GM23338 (cell line): Measurements from ENCODE around the gene MAPK14. TPM values are rescaled to one million over a fixed set of nuclear protein-coding genes. Genes with fewer than 3 reads are reported as not detected.

Source experiments
- ATAC-seq: fragments of 200-7000 bp; cut with Tn5 transposase; 3 replicates; pipeline ENCODE4 v1.9.1; 2020
- DNase-seq: peaks from one replicate; pipeline ENCODE4 v3.0.0-alpha.2; 2015; ENCODE audit warnings: low spot score
- H2AFZ ChIP-seq: fragments of 200-600 bp; sonication (generic); 2 replicates; pipeline ENCODE4 v1.8.0; 2016; ENCODE audit warnings: antibody characterized with exemption, mild to moderate bottlenecking, moderate library complexity
- H3F3A ChIP-seq: fragments of 200-600 bp; sonication (generic); replicated peaks from 2 replicates; pipeline ENCODE4 v1.8.0; 2017; ENCODE audit warnings: antibody characterized with exemption, mixed run types, low read depth
- H3K27ac ChIP-seq: fragments of 200-600 bp; sonication (generic); 2 replicates; pipeline ENCODE4 v1.6.1; 2016; ENCODE audit warnings: low read depth
- H3K27me3 ChIP-seq: fragments of 200-600 bp; sonication (generic); 2 replicates; pipeline ENCODE4 v1.8.0; 2016; ENCODE audit warnings: mild to moderate bottlenecking, mixed run types, moderate library complexity; ENCODE audit not compliant: insufficient read depth
- H3K36me3 ChIP-seq: fragments of 200-600 bp; sonication (generic); 2 replicates; pipeline ENCODE4 v1.8.0; 2016; ENCODE audit warnings: mild to moderate bottlenecking; ENCODE audit not compliant: insufficient read depth
- H3K4me1 ChIP-seq: fragments of 200-600 bp; sonication (generic); 2 replicates; pipeline ENCODE4 v1.8.0; 2016; ENCODE audit warnings: mild to moderate bottlenecking, moderate library complexity; ENCODE audit not compliant: insufficient read depth
- H3K4me2 ChIP-seq: fragments of 200-600 bp; sonication (generic); 2 replicates; pipeline ENCODE4 v1.7.1; 2017; ENCODE audit warnings: mixed run types
- H3K4me3 ChIP-seq: fragments of 200-600 bp; sonication (generic); 2 replicates; pipeline ENCODE4 v1.6.1; 2016; ENCODE audit warnings: mixed run types
- H3K79me2 ChIP-seq: fragments of 200-600 bp; sonication (generic); replicated peaks from 2 replicates; pipeline ENCODE4 v1.8.0; 2017; ENCODE audit warnings: mild to moderate bottlenecking; ENCODE audit not compliant: insufficient read depth
- H3K9me2 ChIP-seq: fragments of 200-600 bp; sonication (generic); 2 replicates; pipeline ENCODE4 v1.8.0; 2017; ENCODE audit not compliant: insufficient read depth
- H4K20me1 ChIP-seq: fragments of 200-600 bp; sonication (generic); replicated peaks from 2 replicates; pipeline ENCODE4 v1.8.0; 2017; ENCODE audit warnings: mild to moderate bottlenecking; ENCODE audit not compliant: insufficient read depth
- H3K27ac Mint-ChIP-seq: 2 replicates; pipeline ENCODE4 v1.8.0; 2020; ENCODE audit warnings: inconsistent platforms, mild to moderate bottlenecking, moderate library complexity, mixed read lengths
- H3K27me3 Mint-ChIP-seq: 3 replicates; pipeline ENCODE4 v1.8.0; 2022; ENCODE audit warnings: low read depth, mild to moderate bottlenecking, moderate library complexity, mixed read lengths, inconsistent platforms; ENCODE audit not compliant: insufficient read depth, poor library complexity
- H3K36me3 Mint-ChIP-seq: 3 replicates; pipeline ENCODE4 v1.8.0; 2021; ENCODE audit warnings: low read depth, mild to moderate bottlenecking, inconsistent platforms, moderate library complexity, mixed read lengths
- H3K4me1 Mint-ChIP-seq: 3 replicates; pipeline ENCODE4 v1.8.0; 2020; ENCODE audit warnings: mild to moderate bottlenecking, inconsistent platforms, mixed read lengths
- H3K4me3 Mint-ChIP-seq: 3 replicates; pipeline ENCODE4 v1.8.0; 2021; ENCODE audit warnings: moderate library complexity, mild to moderate bottlenecking, inconsistent platforms, mixed read lengths
- H3K9me3 Mint-ChIP-seq: 3 replicates; pipeline ENCODE4 v1.8.0; 2020; ENCODE audit warnings: moderate library complexity, mild to moderate bottlenecking, inconsistent platforms, mixed read lengths
- CREB1 ChIP-seq: fragments of 250-450 bp; sonication (Bioruptor Pico); IDR thresholded peaks from 2 replicates; pipeline ENCODE4 v1.5.0; 2020; ENCODE audit warnings: low read depth, mild to moderate bottlenecking, moderate library complexity
- EZH2 ChIP-seq: fragments of 200-600 bp; sonication (generic); IDR thresholded peaks from one replicate; pipeline ENCODE4 v1.8.0; 2017; ENCODE audit warnings: antibody characterized with exemption, mild to moderate bottlenecking, low read depth; ENCODE audit not compliant: unreplicated experiment
- EZH2phosphoT487 ChIP-seq: fragments of 200-600 bp; sonication (generic); IDR thresholded peaks from one replicate; pipeline ENCODE4 v1.8.1; 2018; ENCODE audit warnings: antibody characterized with exemption; ENCODE audit not compliant: unreplicated experiment
- JUNB ChIP-seq: IDR thresholded peaks from one replicate; pipeline ENCODE4 v1.6.1; 2016; ENCODE audit warnings: antibody characterized with exemption; ENCODE audit not compliant: unreplicated experiment
- POLR2AphosphoS5 ChIP-seq: IDR thresholded peaks from 2 replicates; pipeline ENCODE4 v1.6.1; 2016; ENCODE audit warnings: antibody characterized with exemption, low read depth
- STAT1 ChIP-seq: IDR thresholded peaks from one replicate; pipeline ENCODE4 v1.6.1; 2016; ENCODE audit warnings: antibody characterized with exemption; ENCODE audit not compliant: unreplicated experiment
- ZNF114 ChIP-seq: fragments of 250-450 bp; sonication (Bioruptor Pico); IDR thresholded peaks from 2 replicates; pipeline ENCODE4 v1.5.0; 2020; ENCODE audit warnings: mild to moderate bottlenecking, moderate library complexity
- ZNF331 ChIP-seq: fragments of 250-450 bp; sonication (Bioruptor Pico); IDR thresholded peaks from 2 replicates; pipeline ENCODE4 v1.5.0; 2020; ENCODE audit warnings: low read depth, mild to moderate bottlenecking, moderate library complexity
- polyA plus RNA-seq: library from polyadenylated mRNA; unstranded; fragments of >200 nt; fragmentation: Nextera tagmentation; extraction: Ambion mirVana; gene quantifications from 2 replicates; pipeline ENCODE4 v1.2.1, GENCODE V29; 2016
- total RNA-seq: library from RNA; depleted of rRNA; stranded (reverse); fragments of >200 nt; shearing (Covaris generic); gene quantifications from 2 replicates; pipeline ENCODE4 v1.2.3, GENCODE V29; 2014
- TF ChIP-seq, protein P1 (sequence below): IDR thresholded peaks from one replicate; pipeline ENCODE4 v1.6.1; 2018; ENCODE audit warnings: antibody characterized with exemption; ENCODE audit not compliant: unreplicated experiment
- TF ChIP-seq, protein P2 (sequence below): IDR thresholded peaks from 2 replicates; pipeline ENCODE4 v1.6.1; 2016; ENCODE audit warnings: antibody characterized with exemption
- TF ChIP-seq, protein P3 (sequence below): fragments of 250-450 bp; sonication (Bioruptor Pico); IDR thresholded peaks from 2 replicates; pipeline ENCODE4 v1.5.0; 2020; ENCODE audit warnings: mild to moderate bottlenecking, moderate library complexity

The MAPK14 gene
- total and polyA plus RNA-seq, 2 experiments from 2014 or later = 8.8 to 44.5 TPM

DNA sequence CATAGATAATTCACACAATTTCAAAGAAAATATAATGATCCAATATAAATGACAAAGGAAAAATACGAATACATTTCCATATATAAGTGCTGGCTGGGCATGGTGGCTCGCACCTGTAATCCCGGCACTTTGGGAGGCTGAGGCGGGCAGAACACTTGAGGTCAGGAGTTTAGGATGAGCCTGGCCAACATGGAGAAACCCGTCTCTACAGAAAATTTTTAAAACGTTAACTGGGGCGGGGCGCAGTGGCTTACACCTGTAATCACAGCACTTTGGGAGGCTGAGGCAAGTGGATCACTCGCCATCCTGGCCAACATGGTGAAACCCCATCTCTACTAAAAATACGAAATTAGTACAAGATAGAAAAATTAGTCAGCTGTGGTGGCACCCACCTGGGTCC lies 87.8 kb downstream of the MAPK14 start (continued):
- TF ChIP-seq, protein P1, sequence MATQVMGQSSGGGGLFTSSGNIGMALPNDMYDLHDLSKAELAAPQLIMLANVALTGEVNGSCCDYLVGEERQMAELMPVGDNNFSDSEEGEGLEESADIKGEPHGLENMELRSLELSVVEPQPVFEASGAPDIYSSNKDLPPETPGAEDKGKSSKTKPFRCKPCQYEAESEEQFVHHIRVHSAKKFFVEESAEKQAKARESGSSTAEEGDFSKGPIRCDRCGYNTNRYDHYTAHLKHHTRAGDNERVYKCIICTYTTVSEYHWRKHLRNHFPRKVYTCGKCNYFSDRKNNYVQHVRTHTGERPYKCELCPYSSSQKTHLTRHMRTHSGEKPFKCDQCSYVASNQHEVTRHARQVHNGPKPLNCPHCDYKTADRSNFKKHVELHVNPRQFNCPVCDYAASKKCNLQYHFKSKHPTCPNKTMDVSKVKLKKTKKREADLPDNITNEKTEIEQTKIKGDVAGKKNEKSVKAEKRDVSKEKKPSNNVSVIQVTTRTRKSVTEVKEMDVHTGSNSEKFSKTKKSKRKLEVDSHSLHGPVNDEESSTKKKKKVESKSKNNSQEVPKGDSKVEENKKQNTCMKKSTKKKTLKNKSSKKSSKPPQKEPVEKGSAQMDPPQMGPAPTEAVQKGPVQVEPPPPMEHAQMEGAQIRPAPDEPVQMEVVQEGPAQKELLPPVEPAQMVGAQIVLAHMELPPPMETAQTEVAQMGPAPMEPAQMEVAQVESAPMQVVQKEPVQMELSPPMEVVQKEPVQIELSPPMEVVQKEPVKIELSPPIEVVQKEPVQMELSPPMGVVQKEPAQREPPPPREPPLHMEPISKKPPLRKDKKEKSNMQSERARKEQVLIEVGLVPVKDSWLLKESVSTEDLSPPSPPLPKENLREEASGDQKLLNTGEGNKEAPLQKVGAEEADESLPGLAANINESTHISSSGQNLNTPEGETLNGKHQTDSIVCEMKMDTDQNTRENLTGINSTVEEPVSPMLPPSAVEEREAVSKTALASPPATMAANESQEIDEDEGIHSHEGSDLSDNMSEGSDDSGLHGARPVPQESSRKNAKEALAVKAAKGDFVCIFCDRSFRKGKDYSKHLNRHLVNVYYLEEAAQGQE = no peak
- no peak for TF ChIP-seq CREB1 (CRISPR knock-in tag)
- TF ChIP-seq EZH2 = no peak
- TF ChIP-seq, protein P2, sequence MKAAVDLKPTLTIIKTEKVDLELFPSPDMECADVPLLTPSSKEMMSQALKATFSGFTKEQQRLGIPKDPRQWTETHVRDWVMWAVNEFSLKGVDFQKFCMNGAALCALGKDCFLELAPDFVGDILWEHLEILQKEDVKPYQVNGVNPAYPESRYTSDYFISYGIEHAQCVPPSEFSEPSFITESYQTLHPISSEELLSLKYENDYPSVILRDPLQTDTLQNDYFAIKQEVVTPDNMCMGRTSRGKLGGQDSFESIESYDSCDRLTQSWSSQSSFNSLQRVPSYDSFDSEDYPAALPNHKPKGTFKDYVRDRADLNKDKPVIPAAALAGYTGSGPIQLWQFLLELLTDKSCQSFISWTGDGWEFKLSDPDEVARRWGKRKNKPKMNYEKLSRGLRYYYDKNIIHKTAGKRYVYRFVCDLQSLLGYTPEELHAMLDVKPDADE = no peak
- TF ChIP-seq ZNF114 (CRISPR knock-in tag) = no peak

DNA sequence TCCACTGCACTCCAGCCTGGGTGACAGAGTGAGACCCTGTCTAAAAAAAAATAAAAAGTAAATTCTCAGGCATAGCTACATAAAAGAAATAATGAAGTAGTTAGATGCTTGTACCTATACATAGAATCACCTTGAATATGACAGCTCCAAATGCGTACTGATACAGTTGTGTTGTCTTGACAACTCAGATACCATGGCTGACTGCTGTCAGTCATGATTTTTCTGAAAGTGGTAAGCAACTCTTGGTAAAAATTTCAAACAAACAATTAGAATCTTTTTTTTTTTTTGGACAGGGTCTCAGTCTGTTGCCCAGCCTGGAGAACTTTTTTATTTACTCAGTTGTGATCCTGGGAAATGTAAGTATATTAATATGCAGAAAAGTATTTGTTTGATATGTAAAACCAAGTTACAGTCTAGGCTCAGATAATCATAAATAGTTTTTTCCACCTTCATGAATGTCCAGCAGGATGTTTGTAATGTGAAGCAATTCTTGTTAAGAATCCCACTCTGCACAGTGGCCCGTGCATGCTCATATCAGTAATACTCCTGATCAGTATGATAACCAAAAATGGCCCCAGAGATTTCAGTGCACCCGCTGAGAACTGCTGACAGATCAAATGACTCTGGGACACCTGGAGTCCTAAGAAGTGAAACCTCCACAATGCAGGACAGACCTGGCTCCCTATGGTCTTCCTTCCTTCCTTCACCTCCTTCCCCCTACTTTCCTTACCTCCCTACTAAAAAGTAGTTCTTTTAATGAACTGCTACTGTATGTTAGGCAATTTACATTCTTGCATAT lies 88.7 kb downstream of the MAPK14 start:
- ATAC-seq (no peak), DNase-seq (no peak)
- no peak overlapping the region for H3K27ac Mint-ChIP-seq
- H2AFZ ChIP-seq = no peak overlapping the region
- H3K27me3 ChIP-seq = no peaks in the 10 kb centered on the region
- no peak overlapping the region for H3K4me3 ChIP-seq
- H3F3A ChIP-seq = no peaks in the 10 kb centered on the region
- H3K36me3 Mint-ChIP-seq = no peaks in the 10 kb centered on the region
- peaks cover 4% of the 10 kb centered on the region for H3K27me3 Mint-ChIP-seq
- H3K4me1 ChIP-seq = peaks cover 10% of the 10 kb centered on the region
- H4K20me1 ChIP-seq = no peaks in the 10 kb centered on the region; the same call in 1 of the 2 replicates
- H3K36me3 ChIP-seq = no peaks in the 10 kb centered on the region
- no peaks in the 10 kb centered on the region for H3K9me3 Mint-ChIP-seq
- H3K4me2 ChIP-seq = no peak overlapping the region
- peaks cover 42% of the 10 kb centered on the region for H3K4me1 Mint-ChIP-seq
- no peaks in the 10 kb centered on the region for H3K79me2 ChIP-seq
- no peak overlapping the region for H3K4me3 Mint-ChIP-seq
- H3K27ac ChIP-seq = no peak overlapping the region
- H3K9me2 ChIP-seq = no peaks in the 10 kb centered on the region
- TF ChIP-seq STAT1 = no peak
- TF ChIP-seq, protein P3, sequence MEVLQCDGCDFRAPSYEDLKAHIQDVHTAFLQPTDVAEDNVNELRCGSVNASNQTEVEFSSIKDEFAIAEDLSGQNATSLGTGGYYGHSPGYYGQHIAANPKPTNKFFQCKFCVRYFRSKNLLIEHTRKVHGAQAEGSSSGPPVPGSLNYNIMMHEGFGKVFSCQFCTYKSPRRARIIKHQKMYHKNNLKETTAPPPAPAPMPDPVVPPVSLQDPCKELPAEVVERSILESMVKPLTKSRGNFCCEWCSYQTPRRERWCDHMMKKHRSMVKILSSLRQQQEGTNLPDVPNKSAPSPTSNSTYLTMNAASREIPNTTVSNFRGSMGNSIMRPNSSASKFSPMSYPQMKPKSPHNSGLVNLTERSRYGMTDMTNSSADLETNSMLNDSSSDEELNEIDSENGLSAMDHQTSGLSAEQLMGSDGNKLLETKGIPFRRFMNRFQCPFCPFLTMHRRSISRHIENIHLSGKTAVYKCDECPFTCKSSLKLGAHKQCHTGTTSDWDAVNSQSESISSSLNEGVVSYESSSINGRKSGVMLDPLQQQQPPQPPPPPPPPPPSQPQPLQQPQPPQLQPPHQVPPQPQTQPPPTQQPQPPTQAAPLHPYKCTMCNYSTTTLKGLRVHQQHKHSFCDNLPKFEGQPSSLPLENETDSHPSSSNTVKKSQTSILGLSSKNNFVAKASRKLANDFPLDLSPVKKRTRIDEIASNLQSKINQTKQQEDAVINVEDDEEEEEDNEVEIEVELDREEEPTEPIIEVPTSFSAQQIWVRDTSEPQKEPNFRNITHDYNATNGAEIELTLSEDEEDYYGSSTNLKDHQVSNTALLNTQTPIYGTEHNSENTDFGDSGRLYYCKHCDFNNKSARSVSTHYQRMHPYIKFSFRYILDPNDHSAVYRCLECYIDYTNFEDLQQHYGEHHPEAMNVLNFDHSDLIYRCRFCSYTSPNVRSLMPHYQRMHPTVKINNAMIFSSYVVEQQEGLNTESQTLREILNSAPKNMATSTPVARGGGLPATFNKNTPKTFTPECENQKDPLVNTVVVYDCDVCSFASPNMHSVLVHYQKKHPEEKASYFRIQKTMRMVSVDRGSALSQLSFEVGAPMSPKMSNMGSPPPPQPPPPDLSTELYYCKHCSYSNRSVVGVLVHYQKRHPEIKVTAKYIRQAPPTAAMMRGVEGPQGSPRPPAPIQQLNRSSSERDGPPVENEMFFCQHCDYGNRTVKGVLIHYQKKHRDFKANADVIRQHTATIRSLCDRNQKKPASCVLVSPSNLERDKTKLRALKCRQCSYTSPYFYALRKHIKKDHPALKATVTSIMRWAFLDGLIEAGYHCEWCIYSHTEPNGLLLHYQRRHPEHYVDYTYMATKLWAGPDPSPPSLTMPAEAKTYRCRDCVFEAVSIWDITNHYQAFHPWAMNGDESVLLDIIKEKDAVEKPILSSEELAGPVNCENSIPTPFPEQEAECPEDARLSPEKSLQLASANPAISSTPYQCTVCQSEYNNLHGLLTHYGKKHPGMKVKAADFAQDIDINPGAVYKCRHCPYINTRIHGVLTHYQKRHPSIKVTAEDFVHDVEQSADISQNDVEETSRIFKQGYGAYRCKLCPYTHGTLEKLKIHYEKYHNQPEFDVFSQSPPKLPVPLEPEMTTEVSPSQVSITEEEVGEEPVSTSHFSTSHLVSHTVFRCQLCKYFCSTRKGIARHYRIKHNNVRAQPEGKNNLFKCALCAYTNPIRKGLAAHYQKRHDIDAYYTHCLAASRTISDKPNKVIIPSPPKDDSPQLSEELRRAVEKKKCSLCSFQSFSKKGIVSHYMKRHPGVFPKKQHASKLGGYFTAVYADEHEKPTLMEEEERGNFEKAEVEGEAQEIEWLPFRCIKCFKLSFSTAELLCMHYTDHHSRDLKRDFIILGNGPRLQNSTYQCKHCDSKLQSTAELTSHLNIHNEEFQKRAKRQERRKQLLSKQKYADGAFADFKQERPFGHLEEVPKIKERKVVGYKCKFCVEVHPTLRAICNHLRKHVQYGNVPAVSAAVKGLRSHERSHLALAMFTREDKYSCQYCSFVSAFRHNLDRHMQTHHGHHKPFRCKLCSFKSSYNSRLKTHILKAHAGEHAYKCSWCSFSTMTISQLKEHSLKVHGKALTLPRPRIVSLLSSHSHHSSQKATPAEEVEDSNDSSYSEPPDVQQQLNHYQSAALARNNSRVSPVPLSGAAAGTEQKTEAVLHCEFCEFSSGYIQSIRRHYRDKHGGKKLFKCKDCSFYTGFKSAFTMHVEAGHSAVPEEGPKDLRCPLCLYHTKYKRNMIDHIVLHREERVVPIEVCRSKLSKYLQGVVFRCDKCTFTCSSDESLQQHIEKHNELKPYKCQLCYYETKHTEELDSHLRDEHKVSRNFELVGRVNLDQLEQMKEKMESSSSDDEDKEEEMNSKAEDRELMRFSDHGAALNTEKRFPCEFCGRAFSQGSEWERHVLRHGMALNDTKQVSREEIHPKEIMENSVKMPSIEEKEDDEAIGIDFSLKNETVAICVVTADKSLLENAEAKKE (CRISPR knock-in tag) = no peak
- TF ChIP-seq POLR2AphosphoS5 = no peak
- no peak for TF ChIP-seq JUNB
- no peak for TF ChIP-seq EZH2phosphoT487
- TF ChIP-seq ZNF331 (CRISPR knock-in tag) = no peak
